GM23338 (cell line): ENCODE measurements around the gene RAD51AP2. TPM values are rescaled to one million over a fixed set of nuclear protein-coding genes. Genes with fewer than 3 reads are reported as not detected.

Experiments used
- ATAC-seq: fragments of 200-7000 bp; cut with Tn5 transposase; 3 replicates; pipeline ENCODE4 v1.9.1; 2020
- DNase-seq: peaks from one replicate; pipeline ENCODE4 v3.0.0-alpha.2; 2015; ENCODE audit warnings: low spot score
- H2AFZ ChIP-seq: fragments of 200-600 bp; sonication (generic); 2 replicates; pipeline ENCODE4 v1.8.0; 2016; ENCODE audit warnings: antibody characterized with exemption, mild to moderate bottlenecking, moderate library complexity
- H3F3A ChIP-seq: fragments of 200-600 bp; sonication (generic); replicated peaks from 2 replicates; pipeline ENCODE4 v1.8.0; 2017; ENCODE audit warnings: antibody characterized with exemption, mixed run types, low read depth
- H3K27ac ChIP-seq: fragments of 200-600 bp; sonication (generic); 2 replicates; pipeline ENCODE4 v1.6.1; 2016; ENCODE audit warnings: low read depth
- H3K27me3 ChIP-seq: fragments of 200-600 bp; sonication (generic); 2 replicates; pipeline ENCODE4 v1.8.0; 2016; ENCODE audit warnings: mild to moderate bottlenecking, mixed run types, moderate library complexity; ENCODE audit not compliant: insufficient read depth
- H3K36me3 ChIP-seq: fragments of 200-600 bp; sonication (generic); 2 replicates; pipeline ENCODE4 v1.8.0; 2016; ENCODE audit warnings: mild to moderate bottlenecking; ENCODE audit not compliant: insufficient read depth
- H3K4me1 ChIP-seq: fragments of 200-600 bp; sonication (generic); 2 replicates; pipeline ENCODE4 v1.8.0; 2016; ENCODE audit warnings: mild to moderate bottlenecking, moderate library complexity; ENCODE audit not compliant: insufficient read depth
- H3K4me2 ChIP-seq: fragments of 200-600 bp; sonication (generic); 2 replicates; pipeline ENCODE4 v1.7.1; 2017; ENCODE audit warnings: mixed run types
- H3K4me3 ChIP-seq: fragments of 200-600 bp; sonication (generic); 2 replicates; pipeline ENCODE4 v1.6.1; 2016; ENCODE audit warnings: mixed run types
- H3K79me2 ChIP-seq: fragments of 200-600 bp; sonication (generic); replicated peaks from 2 replicates; pipeline ENCODE4 v1.8.0; 2017; ENCODE audit warnings: mild to moderate bottlenecking; ENCODE audit not compliant: insufficient read depth
- H3K9me2 ChIP-seq: fragments of 200-600 bp; sonication (generic); 2 replicates; pipeline ENCODE4 v1.8.0; 2017; ENCODE audit not compliant: insufficient read depth
- H4K20me1 ChIP-seq: fragments of 200-600 bp; sonication (generic); replicated peaks from 2 replicates; pipeline ENCODE4 v1.8.0; 2017; ENCODE audit warnings: mild to moderate bottlenecking; ENCODE audit not compliant: insufficient read depth
- H3K27ac Mint-ChIP-seq: 2 replicates; pipeline ENCODE4 v1.8.0; 2020; ENCODE audit warnings: inconsistent platforms, mild to moderate bottlenecking, moderate library complexity, mixed read lengths
- H3K27me3 Mint-ChIP-seq: 3 replicates; pipeline ENCODE4 v1.8.0; 2022; ENCODE audit warnings: low read depth, mild to moderate bottlenecking, moderate library complexity, mixed read lengths, inconsistent platforms; ENCODE audit not compliant: insufficient read depth, poor library complexity
- H3K36me3 Mint-ChIP-seq: 3 replicates; pipeline ENCODE4 v1.8.0; 2021; ENCODE audit warnings: low read depth, mild to moderate bottlenecking, inconsistent platforms, moderate library complexity, mixed read lengths
- H3K4me1 Mint-ChIP-seq: 3 replicates; pipeline ENCODE4 v1.8.0; 2020; ENCODE audit warnings: mild to moderate bottlenecking, inconsistent platforms, mixed read lengths
- H3K4me3 Mint-ChIP-seq: 3 replicates; pipeline ENCODE4 v1.8.0; 2021; ENCODE audit warnings: moderate library complexity, mild to moderate bottlenecking, inconsistent platforms, mixed read lengths
- H3K9me3 Mint-ChIP-seq: 3 replicates; pipeline ENCODE4 v1.8.0; 2020; ENCODE audit warnings: moderate library complexity, mild to moderate bottlenecking, inconsistent platforms, mixed read lengths
- CREB1 ChIP-seq: fragments of 250-450 bp; sonication (Bioruptor Pico); IDR thresholded peaks from 2 replicates; pipeline ENCODE4 v1.5.0; 2020; ENCODE audit warnings: low read depth, mild to moderate bottlenecking, moderate library complexity
- CTCF ChIP-seq, 2 experiments: fragments of 200-600 bp in 1 of 2; sonication (generic) in 1 of 2; conservative IDR thresholded peaks; 2 replicates each; pipeline versions ENCODE4 v1.5.1 to v1.6.1; 2016 to 2017; ENCODE audit warnings: antibody characterized with exemption in 2 of 2, low read depth in 2 of 2, mild to moderate bottlenecking in 2 of 2, moderate library complexity in 1 of 2
- EZH2 ChIP-seq: fragments of 200-600 bp; sonication (generic); IDR thresholded peaks from one replicate; pipeline ENCODE4 v1.8.0; 2017; ENCODE audit warnings: antibody characterized with exemption, mild to moderate bottlenecking, low read depth; ENCODE audit not compliant: unreplicated experiment
- EZH2phosphoT487 ChIP-seq: fragments of 200-600 bp; sonication (generic); IDR thresholded peaks from one replicate; pipeline ENCODE4 v1.8.1; 2018; ENCODE audit warnings: antibody characterized with exemption; ENCODE audit not compliant: unreplicated experiment
- NANOG ChIP-seq: IDR thresholded peaks from 2 replicates; pipeline ENCODE4 v1.6.1; 2016; ENCODE audit warnings: antibody characterized with exemption, borderline replicate concordance
- REST ChIP-seq: IDR thresholded peaks from one replicate; pipeline ENCODE4 v1.6.1; 2018; ENCODE audit warnings: antibody characterized with exemption; ENCODE audit not compliant: unreplicated experiment
- STAT1 ChIP-seq: IDR thresholded peaks from one replicate; pipeline ENCODE4 v1.6.1; 2016; ENCODE audit warnings: antibody characterized with exemption; ENCODE audit not compliant: unreplicated experiment
- ZNF114 ChIP-seq: fragments of 250-450 bp; sonication (Bioruptor Pico); IDR thresholded peaks from 2 replicates; pipeline ENCODE4 v1.5.0; 2020; ENCODE audit warnings: mild to moderate bottlenecking, moderate library complexity
- ZNF331 ChIP-seq: fragments of 250-450 bp; sonication (Bioruptor Pico); IDR thresholded peaks from 2 replicates; pipeline ENCODE4 v1.5.0; 2020; ENCODE audit warnings: low read depth, mild to moderate bottlenecking, moderate library complexity
- polyA plus RNA-seq: library from polyadenylated mRNA; unstranded; fragments of >200 nt; fragmentation: Nextera tagmentation; extraction: Ambion mirVana; gene quantifications from 2 replicates; pipeline ENCODE4 v1.2.1, GENCODE V29; 2016
- total RNA-seq: library from RNA; depleted of rRNA; stranded (reverse); fragments of >200 nt; shearing (Covaris generic); gene quantifications from 2 replicates; pipeline ENCODE4 v1.2.3, GENCODE V29; 2014
- TF ChIP-seq, protein P1 (sequence below): IDR thresholded peaks from 2 replicates; pipeline ENCODE4 v1.6.1; 2016; ENCODE audit warnings: antibody characterized with exemption
- TF ChIP-seq, protein P2 (sequence below): fragments of 250-450 bp; sonication (Bioruptor Pico); IDR thresholded peaks from 2 replicates; pipeline ENCODE4 v1.5.0; 2020; ENCODE audit warnings: mild to moderate bottlenecking, moderate library complexity

Gene RAD51AP2
- total and polyA plus RNA-seq, 2 experiments from 2014 or later = 0.16 to 0.38 TPM

GRCh38 chr2:17543131-17543660 lies 25.0 kb upstream of the RAD51AP2 start:
- H3K79me2 ChIP-seq = peaks cover 63% of the 10 kb centered on the region

More at GRCh38 chr2:17543131-17543660, 25.0 kb upstream of the RAD51AP2 start:
- Mint-ChIP-seq H3K36me3 (no peaks in the 10 kb centered on the region), H3K27me3 (peaks cover 10% of the 10 kb centered on the region), H3K27ac (peak overlapping the region; percentile 95), H3K4me1 (peaks cover 44% of the 10 kb centered on the region), H3K4me3 (peak overlapping the region; percentile 93), H3K9me3 (no peaks in the 10 kb centered on the region; the same call in 2 of the 3 replicates)
- Histone ChIP-seq H3K27ac (peak overlapping the region; percentile 95), H3K27me3 (no peaks in the 10 kb centered on the region), H3K4me3 (peak overlapping the region; percentile 82), H3K36me3 (no peaks in the 10 kb centered on the region), H3F3A (peaks cover 13% of the 10 kb centered on the region), H4K20me1 (no peaks in the 10 kb centered on the region), H3K9me2 (no peaks in the 10 kb centered on the region), H3K4me1 (peaks cover 46% of the 10 kb centered on the region), H2AFZ (no peak overlapping the region), H3K4me2 (peak overlapping the region; percentile 82)
- peak; percentile 80 for DNase-seq
- TF ChIP-seq EZH2phosphoT487 (no peak), EZH2 (no peak), ZNF114 (CRISPR knock-in tag) (no peak), ZNF331 (CRISPR knock-in tag) (no peak), STAT1 (no peak), CTCF (conservative IDR thresholded peaks at IDR 0.05; ENCODE audit: low read depth in 2 of 2) (no peak), CREB1 (CRISPR knock-in tag) (no peak), REST (no peak), NANOG (no peak)
- TF ChIP-seq, protein P1, sequence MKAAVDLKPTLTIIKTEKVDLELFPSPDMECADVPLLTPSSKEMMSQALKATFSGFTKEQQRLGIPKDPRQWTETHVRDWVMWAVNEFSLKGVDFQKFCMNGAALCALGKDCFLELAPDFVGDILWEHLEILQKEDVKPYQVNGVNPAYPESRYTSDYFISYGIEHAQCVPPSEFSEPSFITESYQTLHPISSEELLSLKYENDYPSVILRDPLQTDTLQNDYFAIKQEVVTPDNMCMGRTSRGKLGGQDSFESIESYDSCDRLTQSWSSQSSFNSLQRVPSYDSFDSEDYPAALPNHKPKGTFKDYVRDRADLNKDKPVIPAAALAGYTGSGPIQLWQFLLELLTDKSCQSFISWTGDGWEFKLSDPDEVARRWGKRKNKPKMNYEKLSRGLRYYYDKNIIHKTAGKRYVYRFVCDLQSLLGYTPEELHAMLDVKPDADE = no peak
- TF ChIP-seq, protein P2, sequence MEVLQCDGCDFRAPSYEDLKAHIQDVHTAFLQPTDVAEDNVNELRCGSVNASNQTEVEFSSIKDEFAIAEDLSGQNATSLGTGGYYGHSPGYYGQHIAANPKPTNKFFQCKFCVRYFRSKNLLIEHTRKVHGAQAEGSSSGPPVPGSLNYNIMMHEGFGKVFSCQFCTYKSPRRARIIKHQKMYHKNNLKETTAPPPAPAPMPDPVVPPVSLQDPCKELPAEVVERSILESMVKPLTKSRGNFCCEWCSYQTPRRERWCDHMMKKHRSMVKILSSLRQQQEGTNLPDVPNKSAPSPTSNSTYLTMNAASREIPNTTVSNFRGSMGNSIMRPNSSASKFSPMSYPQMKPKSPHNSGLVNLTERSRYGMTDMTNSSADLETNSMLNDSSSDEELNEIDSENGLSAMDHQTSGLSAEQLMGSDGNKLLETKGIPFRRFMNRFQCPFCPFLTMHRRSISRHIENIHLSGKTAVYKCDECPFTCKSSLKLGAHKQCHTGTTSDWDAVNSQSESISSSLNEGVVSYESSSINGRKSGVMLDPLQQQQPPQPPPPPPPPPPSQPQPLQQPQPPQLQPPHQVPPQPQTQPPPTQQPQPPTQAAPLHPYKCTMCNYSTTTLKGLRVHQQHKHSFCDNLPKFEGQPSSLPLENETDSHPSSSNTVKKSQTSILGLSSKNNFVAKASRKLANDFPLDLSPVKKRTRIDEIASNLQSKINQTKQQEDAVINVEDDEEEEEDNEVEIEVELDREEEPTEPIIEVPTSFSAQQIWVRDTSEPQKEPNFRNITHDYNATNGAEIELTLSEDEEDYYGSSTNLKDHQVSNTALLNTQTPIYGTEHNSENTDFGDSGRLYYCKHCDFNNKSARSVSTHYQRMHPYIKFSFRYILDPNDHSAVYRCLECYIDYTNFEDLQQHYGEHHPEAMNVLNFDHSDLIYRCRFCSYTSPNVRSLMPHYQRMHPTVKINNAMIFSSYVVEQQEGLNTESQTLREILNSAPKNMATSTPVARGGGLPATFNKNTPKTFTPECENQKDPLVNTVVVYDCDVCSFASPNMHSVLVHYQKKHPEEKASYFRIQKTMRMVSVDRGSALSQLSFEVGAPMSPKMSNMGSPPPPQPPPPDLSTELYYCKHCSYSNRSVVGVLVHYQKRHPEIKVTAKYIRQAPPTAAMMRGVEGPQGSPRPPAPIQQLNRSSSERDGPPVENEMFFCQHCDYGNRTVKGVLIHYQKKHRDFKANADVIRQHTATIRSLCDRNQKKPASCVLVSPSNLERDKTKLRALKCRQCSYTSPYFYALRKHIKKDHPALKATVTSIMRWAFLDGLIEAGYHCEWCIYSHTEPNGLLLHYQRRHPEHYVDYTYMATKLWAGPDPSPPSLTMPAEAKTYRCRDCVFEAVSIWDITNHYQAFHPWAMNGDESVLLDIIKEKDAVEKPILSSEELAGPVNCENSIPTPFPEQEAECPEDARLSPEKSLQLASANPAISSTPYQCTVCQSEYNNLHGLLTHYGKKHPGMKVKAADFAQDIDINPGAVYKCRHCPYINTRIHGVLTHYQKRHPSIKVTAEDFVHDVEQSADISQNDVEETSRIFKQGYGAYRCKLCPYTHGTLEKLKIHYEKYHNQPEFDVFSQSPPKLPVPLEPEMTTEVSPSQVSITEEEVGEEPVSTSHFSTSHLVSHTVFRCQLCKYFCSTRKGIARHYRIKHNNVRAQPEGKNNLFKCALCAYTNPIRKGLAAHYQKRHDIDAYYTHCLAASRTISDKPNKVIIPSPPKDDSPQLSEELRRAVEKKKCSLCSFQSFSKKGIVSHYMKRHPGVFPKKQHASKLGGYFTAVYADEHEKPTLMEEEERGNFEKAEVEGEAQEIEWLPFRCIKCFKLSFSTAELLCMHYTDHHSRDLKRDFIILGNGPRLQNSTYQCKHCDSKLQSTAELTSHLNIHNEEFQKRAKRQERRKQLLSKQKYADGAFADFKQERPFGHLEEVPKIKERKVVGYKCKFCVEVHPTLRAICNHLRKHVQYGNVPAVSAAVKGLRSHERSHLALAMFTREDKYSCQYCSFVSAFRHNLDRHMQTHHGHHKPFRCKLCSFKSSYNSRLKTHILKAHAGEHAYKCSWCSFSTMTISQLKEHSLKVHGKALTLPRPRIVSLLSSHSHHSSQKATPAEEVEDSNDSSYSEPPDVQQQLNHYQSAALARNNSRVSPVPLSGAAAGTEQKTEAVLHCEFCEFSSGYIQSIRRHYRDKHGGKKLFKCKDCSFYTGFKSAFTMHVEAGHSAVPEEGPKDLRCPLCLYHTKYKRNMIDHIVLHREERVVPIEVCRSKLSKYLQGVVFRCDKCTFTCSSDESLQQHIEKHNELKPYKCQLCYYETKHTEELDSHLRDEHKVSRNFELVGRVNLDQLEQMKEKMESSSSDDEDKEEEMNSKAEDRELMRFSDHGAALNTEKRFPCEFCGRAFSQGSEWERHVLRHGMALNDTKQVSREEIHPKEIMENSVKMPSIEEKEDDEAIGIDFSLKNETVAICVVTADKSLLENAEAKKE (CRISPR knock-in tag) = no peak
- peak; percentile 12 for ATAC-seq
